ENCODE measurements around the gene PSMA8. TPM values are rescaled to one million over a fixed set of nuclear protein-coding genes. Genes with fewer than 3 reads are reported as not detected.
"Not testable (repeated sequence)": the region's sequence is repeated elsewhere in the genome, so short reads cannot be mapped to it uniquely, and the experiment has no call there.

The PSMA8 gene
- total RNA-seq, 1 donor from 2014 or later: not detected

DNA sequence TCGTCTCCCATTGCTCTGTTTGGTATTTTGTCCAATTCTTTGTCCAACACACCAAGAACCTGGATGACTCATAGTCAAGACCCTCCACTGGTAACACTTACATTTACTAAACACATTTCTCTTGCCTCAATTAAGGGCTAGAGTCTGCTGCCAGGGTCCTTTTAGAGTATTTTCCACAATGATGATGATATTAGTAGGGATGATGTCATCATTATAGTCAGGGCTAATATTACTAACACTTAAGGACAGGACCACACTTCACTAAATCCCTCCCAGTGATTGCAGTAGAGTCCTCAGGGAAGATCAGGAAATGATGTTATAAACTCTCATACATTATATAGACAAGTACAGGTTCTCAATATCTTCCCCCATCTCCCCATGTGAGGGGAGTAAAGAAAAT is 29.6 kb upstream of the PSMA8 start:
- FAIRE-seq (no peak), DNase-seq (ENCODE audit: low read depth) (peak; percentile 10)
- TF ChIP-seq, protein P1, sequence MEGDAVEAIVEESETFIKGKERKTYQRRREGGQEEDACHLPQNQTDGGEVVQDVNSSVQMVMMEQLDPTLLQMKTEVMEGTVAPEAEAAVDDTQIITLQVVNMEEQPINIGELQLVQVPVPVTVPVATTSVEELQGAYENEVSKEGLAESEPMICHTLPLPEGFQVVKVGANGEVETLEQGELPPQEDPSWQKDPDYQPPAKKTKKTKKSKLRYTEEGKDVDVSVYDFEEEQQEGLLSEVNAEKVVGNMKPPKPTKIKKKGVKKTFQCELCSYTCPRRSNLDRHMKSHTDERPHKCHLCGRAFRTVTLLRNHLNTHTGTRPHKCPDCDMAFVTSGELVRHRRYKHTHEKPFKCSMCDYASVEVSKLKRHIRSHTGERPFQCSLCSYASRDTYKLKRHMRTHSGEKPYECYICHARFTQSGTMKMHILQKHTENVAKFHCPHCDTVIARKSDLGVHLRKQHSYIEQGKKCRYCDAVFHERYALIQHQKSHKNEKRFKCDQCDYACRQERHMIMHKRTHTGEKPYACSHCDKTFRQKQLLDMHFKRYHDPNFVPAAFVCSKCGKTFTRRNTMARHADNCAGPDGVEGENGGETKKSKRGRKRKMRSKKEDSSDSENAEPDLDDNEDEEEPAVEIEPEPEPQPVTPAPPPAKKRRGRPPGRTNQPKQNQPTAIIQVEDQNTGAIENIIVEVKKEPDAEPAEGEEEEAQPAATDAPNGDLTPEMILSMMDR (IDR thresholded peaks at IDR 0.05; ENCODE audit: insufficient read depth, low read length, severe bottlenecking): no peak
- no peaks in the 10 kb centered on the region for H3K27me3 ChIP-seq (ENCODE audit: control insufficient read depth, insufficient read depth, low read length)
- no peaks in the 10 kb centered on the region for H3K36me3 ChIP-seq (ENCODE audit: control insufficient read depth, insufficient read depth, low read length)
- no peak overlapping the region for H3K4me3 ChIP-seq (ENCODE audit: low read depth, low read length)

DNA sequence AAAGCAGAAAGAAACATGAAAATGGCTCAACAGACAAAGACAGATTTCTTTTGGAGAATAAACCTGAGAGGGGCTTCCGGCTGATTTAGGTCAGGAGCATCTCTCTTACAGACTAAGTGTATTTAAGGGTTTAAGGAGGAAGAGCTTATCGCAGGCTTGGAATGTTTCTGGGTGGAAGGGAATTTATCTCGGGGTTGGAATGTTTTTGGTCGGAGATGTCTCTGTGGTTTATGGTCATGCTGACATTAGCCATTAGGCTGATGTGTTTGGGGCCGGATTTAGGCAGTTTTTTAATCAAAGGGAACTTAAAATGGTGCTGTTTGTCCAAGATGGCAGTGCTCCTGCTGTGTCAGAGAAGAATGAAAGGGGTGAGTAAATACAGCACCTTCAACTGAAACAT is 14.4 kb upstream of the PSMA8 start:
- DNase-seq (ENCODE audit: low read depth) (no peak), FAIRE-seq (no peak)
- H3K36me3 ChIP-seq (ENCODE audit: control insufficient read depth, insufficient read depth, low read length): no peaks in the 10 kb centered on the region
- no peak overlapping the region for H3K4me3 ChIP-seq (ENCODE audit: low read depth, low read length)
- no peaks in the 10 kb centered on the region for H3K27me3 ChIP-seq (ENCODE audit: control insufficient read depth, insufficient read depth, low read length)
- TF ChIP-seq, protein P1 (IDR thresholded peaks at IDR 0.05; ENCODE audit: insufficient read depth, low read length, severe bottlenecking): no peak

DNA sequence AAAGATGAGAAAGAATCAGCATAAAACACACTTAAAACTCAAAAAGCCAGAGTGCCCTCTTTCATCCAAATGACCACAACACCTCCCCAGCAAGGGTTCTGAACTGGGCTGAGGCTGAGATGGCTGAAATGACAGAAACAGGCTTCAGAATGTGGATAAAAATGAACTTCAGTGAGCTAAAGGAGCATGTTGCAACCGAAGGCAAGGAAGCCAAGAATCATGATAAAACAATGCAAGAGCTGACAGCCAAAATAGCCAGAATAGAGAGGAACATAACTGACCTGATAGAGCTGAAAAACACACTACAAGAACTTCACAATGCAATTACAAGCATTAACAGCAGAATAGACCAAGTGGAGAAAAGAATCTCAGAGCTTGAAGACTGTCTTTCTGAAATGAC is 12.2 kb upstream of the PSMA8 start:
- DNase-seq (ENCODE audit: low read depth) (no peak), FAIRE-seq (no peak)
- TF ChIP-seq, protein P1 (IDR thresholded peaks at IDR 0.05; ENCODE audit: insufficient read depth, low read length, severe bottlenecking): no peak
- H3K27me3 ChIP-seq (ENCODE audit: control insufficient read depth, insufficient read depth, low read length): no peaks in the 10 kb centered on the region
- H3K36me3 ChIP-seq (ENCODE audit: control insufficient read depth, insufficient read depth, low read length): no peaks in the 10 kb centered on the region
- H3K4me3 ChIP-seq (ENCODE audit: low read depth, low read length): no peak overlapping the region

DNA sequence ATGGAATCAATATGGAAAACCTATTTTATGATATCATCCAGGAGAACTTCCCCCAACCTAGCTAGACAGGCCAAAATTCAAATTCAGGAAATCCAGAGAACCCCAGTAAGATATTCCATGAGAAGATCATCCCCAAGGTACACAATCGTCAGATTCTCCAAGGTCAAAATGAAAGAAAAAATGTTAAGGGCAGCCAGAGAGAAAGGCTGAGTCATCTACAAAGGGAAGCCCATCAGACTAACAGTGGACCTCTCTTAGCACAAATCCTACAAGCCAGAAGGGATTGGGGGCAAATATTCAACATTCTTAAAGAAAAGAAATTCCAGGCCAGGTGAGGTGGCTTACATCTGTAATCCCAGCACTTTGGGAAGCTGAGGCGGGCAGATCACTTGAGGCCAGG is 11.7 kb upstream of the PSMA8 start:
- H3K27me3 ChIP-seq (ENCODE audit: control insufficient read depth, insufficient read depth, low read length); FAIRE-seq; H3K36me3 ChIP-seq (ENCODE audit: control insufficient read depth, insufficient read depth, low read length); DNase-seq (ENCODE audit: low read depth); H3K4me3 ChIP-seq (ENCODE audit: low read depth, low read length): not testable (repeated sequence)

DNA sequence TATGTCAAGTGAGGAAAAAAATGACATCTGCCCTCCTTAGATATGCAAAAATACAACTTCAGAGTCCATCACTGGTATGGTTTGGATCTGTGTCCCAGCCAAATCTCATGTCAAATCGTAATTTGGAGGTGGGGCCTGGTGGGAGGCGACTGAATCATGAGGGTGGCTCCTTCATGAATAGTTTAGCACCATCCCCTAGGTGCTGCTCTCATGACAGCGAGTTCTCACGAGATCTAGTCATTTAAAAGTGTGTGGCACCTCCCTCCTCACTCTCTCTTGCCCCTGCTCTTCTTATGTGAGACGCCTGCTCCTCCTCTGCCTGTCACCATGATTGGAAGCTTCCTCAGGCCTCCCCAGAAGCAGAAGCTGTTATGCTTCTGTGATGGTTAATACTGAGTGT is 5.9 kb upstream of the PSMA8 start:
- H3K36me3 ChIP-seq (ENCODE audit: control insufficient read depth, insufficient read depth, low read length): no peaks in the 10 kb centered on the region
- no peaks in the 10 kb centered on the region for H3K27me3 ChIP-seq (ENCODE audit: control insufficient read depth, insufficient read depth, low read length)
- DNase-seq (ENCODE audit: low read depth) (no peak), FAIRE-seq (no peak)
- no peak overlapping the region for H3K4me3 ChIP-seq (ENCODE audit: low read depth, low read length)
- TF ChIP-seq, protein P1 (IDR thresholded peaks at IDR 0.05; ENCODE audit: insufficient read depth, low read length, severe bottlenecking): no peak

DNA sequence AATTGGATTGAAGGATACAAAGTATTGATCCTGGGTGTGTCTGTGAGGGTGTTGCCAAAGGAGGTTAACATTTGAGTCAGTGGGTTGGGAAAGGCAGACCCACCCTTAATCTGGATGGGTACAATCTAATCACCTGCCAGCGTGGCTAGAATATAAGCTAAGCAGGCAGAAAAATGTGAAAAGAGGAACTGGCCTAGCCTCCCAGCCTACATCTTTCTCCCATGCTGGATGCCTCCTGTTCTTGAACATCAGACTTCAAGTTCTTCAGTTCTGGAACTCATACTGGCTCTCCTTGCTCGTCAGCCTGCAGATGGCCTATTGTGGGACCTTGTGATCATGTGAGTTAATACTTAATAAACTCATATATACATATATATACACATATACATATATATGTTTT is 5.5 kb upstream of the PSMA8 start:
- DNase-seq (ENCODE audit: low read depth); FAIRE-seq; H3K27me3 ChIP-seq (ENCODE audit: control insufficient read depth, insufficient read depth, low read length); H3K36me3 ChIP-seq (ENCODE audit: control insufficient read depth, insufficient read depth, low read length); H3K4me3 ChIP-seq (ENCODE audit: low read depth, low read length): not testable (repeated sequence)

DNA sequence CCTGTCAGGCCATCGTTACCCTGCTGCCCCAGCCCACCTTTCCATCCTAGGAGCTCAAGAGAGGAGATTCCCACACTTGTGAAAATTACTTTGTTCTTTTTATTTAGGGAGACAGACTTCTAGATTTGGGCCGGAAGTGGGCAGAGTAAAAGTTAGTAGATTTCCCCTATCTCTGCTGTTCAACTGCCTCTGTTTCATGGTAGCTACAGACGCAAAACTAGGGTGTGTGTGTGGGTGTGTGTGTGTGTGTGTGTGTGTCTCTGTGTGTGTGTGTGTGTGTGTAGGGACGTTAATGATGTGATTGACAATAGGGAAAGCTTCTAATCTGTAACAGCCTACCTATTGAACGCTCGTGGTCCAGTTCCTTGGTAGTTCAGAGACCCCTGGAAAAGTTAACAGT is 438 bp downstream of the PSMA8 start:
- Histone ChIP-seq H3K4me3 (ENCODE audit: low read depth, low read length) (no peak overlapping the region), H3K27me3 (ENCODE audit: control insufficient read depth, insufficient read depth, low read length) (no peaks in the 10 kb centered on the region), H3K36me3 (ENCODE audit: control insufficient read depth, insufficient read depth, low read length) (no peaks in the 10 kb centered on the region)
- FAIRE-seq (no peak), DNase-seq (ENCODE audit: low read depth) (no peak)
- TF ChIP-seq, protein P1 (IDR thresholded peaks at IDR 0.05; ENCODE audit: insufficient read depth, low read length, severe bottlenecking): no peak

All from bronchial epithelial cell (primary cell).